ENCODE measurements around the gene STRA8. TPM values are rescaled to one million over a fixed set of nuclear protein-coding genes. Genes with fewer than 3 reads are reported as not detected.

Gene STRA8
- total RNA-seq, 1 experiment from 2014 or later: not detected

GRCh38 chr7:135258585-135258984 lies 24.9 kb downstream of the STRA8 start:
- H3K27ac ChIP-seq: no peak overlapping the region
- CTCF ChIA-PET: no interaction called here
- no peaks in the 10 kb centered on the region for H3K36me3 ChIP-seq (ENCODE audit: low read depth)
- H3K9me2 ChIP-seq (ENCODE audit: insufficient read depth): no peaks in the 10 kb centered on the region
- no peaks in the 10 kb centered on the region for H3K27me3 ChIP-seq (ENCODE audit: insufficient read depth, low read depth)
- no peak overlapping the region for H3K4me2 ChIP-seq
- H2AFZ ChIP-seq: no peak overlapping the region
- no peak overlapping the region for H3K4me3 ChIP-seq
- H3K79me2 ChIP-seq (ENCODE audit: low read depth): no peaks in the 10 kb centered on the region
- peaks cover 16% of the 10 kb centered on the region for H3K4me1 ChIP-seq (replicated peaks; ENCODE audit: insufficient read depth)
- no peaks in the 10 kb centered on the region for H4K20me1 ChIP-seq (ENCODE audit: insufficient read depth)
- intact Hi-C loops (cut with micrococcal nuclease; ENCODE audit: unreplicated experiment): no loop called here
- no TSS peak for BruUV-seq (replicated peaks)
- POLR2A ChIA-PET (ENCODE audit: unreplicated experiment): no interaction called here
- peaks cover 14% of the 10 kb centered on the region; the same call in 1 of the 2 replicates for H3F3A ChIP-seq (ENCODE audit: insufficient read depth, low read depth)
- no peaks in the 10 kb centered on the region for H3K9me3 ChIP-seq (ENCODE audit: insufficient read depth, low read depth)
- no peak for TF ChIP-seq CTCF (conservative IDR thresholded peaks at IDR 0.05)
- no peak for TF ChIP-seq EZH2 (IDR thresholded peaks at IDR 0.05; ENCODE audit: low read depth)
- no peak for DNase-seq

- intact Hi-C loops (cut with micrococcal nuclease; ENCODE audit: unreplicated experiment): no loop called here
- ChIA-PET POLR2A (ENCODE audit: unreplicated experiment) (no interaction called here), CTCF (no interaction called here)
- H3K36me3 ChIP-seq (ENCODE audit: low read depth): no peaks in the 10 kb centered on the region
- H3K9me3 ChIP-seq (ENCODE audit: insufficient read depth, low read depth): no peaks in the 10 kb centered on the region
- H3F3A ChIP-seq (ENCODE audit: insufficient read depth, low read depth): peaks cover 3% of the 10 kb centered on the region; the same call in 1 of the 2 replicates
- no peak overlapping the region for H3K4me2 ChIP-seq
- no peak overlapping the region for H3K27ac ChIP-seq
- no peaks in the 10 kb centered on the region for H3K79me2 ChIP-seq (ENCODE audit: low read depth)
- no peak overlapping the region for H2AFZ ChIP-seq
- no peaks in the 10 kb centered on the region for H4K20me1 ChIP-seq (ENCODE audit: insufficient read depth)
- no peak overlapping the region for H3K4me3 ChIP-seq
- peaks cover 5% of the 10 kb centered on the region for H3K4me1 ChIP-seq (replicated peaks; ENCODE audit: insufficient read depth)
- no peaks in the 10 kb centered on the region for H3K9me2 ChIP-seq (ENCODE audit: insufficient read depth)
- no peak for DNase-seq
- TF ChIP-seq CTCF (conservative IDR thresholded peaks at IDR 0.05) (no peak), EZH2 (IDR thresholded peaks at IDR 0.05; ENCODE audit: low read depth) (no peak)
- H3K27me3 ChIP-seq (ENCODE audit: insufficient read depth, low read depth): no peaks in the 10 kb centered on the region
- no TSS peak for BruUV-seq (replicated peaks)
Observed at GRCh38 chr7:135259702-135260101, 26.1 kb downstream of the STRA8 start.

- Histone ChIP-seq H4K20me1 (ENCODE audit: insufficient read depth) (no peaks in the 10 kb centered on the region), H3K9me3 (ENCODE audit: insufficient read depth, low read depth) (no peaks in the 10 kb centered on the region), H3K4me2 (no peak overlapping the region), H2AFZ (no peak overlapping the region), H3K27ac (no peak overlapping the region), H3K36me3 (ENCODE audit: low read depth) (no peaks in the 10 kb centered on the region), H3K9me2 (ENCODE audit: insufficient read depth) (no peaks in the 10 kb centered on the region), H3K79me2 (ENCODE audit: low read depth) (no peaks in the 10 kb centered on the region), H3K4me3 (no peak overlapping the region), H3K4me1 (replicated peaks; ENCODE audit: insufficient read depth) (no peaks in the 10 kb centered on the region), H3K27me3 (ENCODE audit: insufficient read depth, low read depth) (no peaks in the 10 kb centered on the region), H3F3A (ENCODE audit: insufficient read depth, low read depth) (no peaks in the 10 kb centered on the region)
- no peak for DNase-seq
- POLR2A ChIA-PET (ENCODE audit: unreplicated experiment): no interaction called here
- CTCF ChIA-PET: no interaction called here
- BruUV-seq (replicated peaks): no TSS peak
- TF ChIP-seq CTCF (conservative IDR thresholded peaks at IDR 0.05) (no peak), EZH2 (IDR thresholded peaks at IDR 0.05; ENCODE audit: low read depth) (no peak)
- intact Hi-C loops (cut with micrococcal nuclease; ENCODE audit: unreplicated experiment): no loop called here
Observed at GRCh38 chr7:135260470-135260869, 26.8 kb downstream of the STRA8 start.

Measured in PC-9 (cell line).